Measurements from ENCODE around the gene CHST12. TPM values are rescaled to one million over a fixed set of nuclear protein-coding genes. Genes with fewer than 3 reads are reported as not detected.
A peak's percentile ranks its signal among the peaks of the same experiment; 100 is the strongest.

The CHST12 gene
- total RNA-seq, 1 donor from 2014 or later, result 18.5 TPM

- H3K4me3 ChIP-seq (ENCODE audit: insufficient read depth, low read depth, low read length), result peak overlapping the region; percentile 63
- no peaks in the 10 kb centered on the region for H3K36me3 Mint-ChIP-seq (ENCODE audit: low read depth, unreplicated experiment)
- no peak for DNase-seq (ENCODE audit: low read depth)
- peaks cover 36% of the 10 kb centered on the region for H4K20me1 ChIP-seq (ENCODE audit: insufficient read depth, low read length)
- H3K9ac ChIP-seq (ENCODE audit: low read length), result peak overlapping the region; percentile 87
- peaks cover 21% of the 10 kb centered on the region for H3K4me1 ChIP-seq (ENCODE audit: insufficient read depth, low read length)
- H2AFZ ChIP-seq (ENCODE audit: low read depth, low read length), result peak overlapping the region; percentile 77
- TF ChIP-seq EZH2 (IDR thresholded peaks at IDR 0.05; ENCODE audit: insufficient read depth, low read length) (no peak), CTCF (IDR thresholded peaks at IDR 0.05; ENCODE audit: insufficient read depth, low read depth, low read length) (no peak)
- peak overlapping the region; percentile 27 for H3K27ac Mint-ChIP-seq (ENCODE audit: unreplicated experiment)
- peak overlapping the region; percentile 47 for H3K27ac ChIP-seq (ENCODE audit: low read depth, low read length)
- H3K27me3 ChIP-seq (ENCODE audit: insufficient read depth, low read length), result no peaks in the 10 kb centered on the region
- H3K4me2 ChIP-seq (ENCODE audit: low read length), result peak overlapping the region; percentile 86
- H3K9me3 Mint-ChIP-seq (ENCODE audit: unreplicated experiment), result no peaks in the 10 kb centered on the region
- H3K27me3 Mint-ChIP-seq (ENCODE audit: low read depth, unreplicated experiment), result no peaks in the 10 kb centered on the region
- H3K4me3 Mint-ChIP-seq (ENCODE audit: unreplicated experiment), result peak overlapping the region; percentile 84
- H3K9me3 ChIP-seq (ENCODE audit: insufficient read depth, low read depth, low read length), result no peaks in the 10 kb centered on the region
- peaks cover 30% of the 10 kb centered on the region for H3K4me1 Mint-ChIP-seq (ENCODE audit: low read depth, unreplicated experiment)
- H3K36me3 ChIP-seq (ENCODE audit: insufficient read depth, low read length), result no peaks in the 10 kb centered on the region
- FAIRE-seq, result no peak
- peaks cover 19% of the 10 kb centered on the region for H3K79me2 ChIP-seq (ENCODE audit: insufficient read depth, low read length)
These were observed 572 bp downstream of the CHST12 start for GRCh38 chr7:2403718-2404648.

- no peaks in the 10 kb centered on the region for H3K27me3 Mint-ChIP-seq (ENCODE audit: low read depth, unreplicated experiment)
- no peaks in the 10 kb centered on the region for H3K36me3 Mint-ChIP-seq (ENCODE audit: low read depth, unreplicated experiment)
- no peaks in the 10 kb centered on the region for H3K27me3 ChIP-seq (ENCODE audit: insufficient read depth, low read length)
- H3K27ac Mint-ChIP-seq (ENCODE audit: unreplicated experiment), result peak overlapping the region; percentile 27
- H3K9me3 ChIP-seq (ENCODE audit: insufficient read depth, low read depth, low read length), result no peaks in the 10 kb centered on the region
- peaks cover 17% of the 10 kb centered on the region for H3K4me1 ChIP-seq (ENCODE audit: insufficient read depth, low read length)
- H3K4me3 Mint-ChIP-seq (ENCODE audit: unreplicated experiment), result peak overlapping the region; percentile 84
- no peak for TF ChIP-seq EZH2 (IDR thresholded peaks at IDR 0.05; ENCODE audit: insufficient read depth, low read length)
- TF ChIP-seq CTCF (IDR thresholded peaks at IDR 0.05; ENCODE audit: insufficient read depth, low read depth, low read length), result no peak
- no peak overlapping the region for H2AFZ ChIP-seq (ENCODE audit: low read depth, low read length)
- H3K4me1 Mint-ChIP-seq (ENCODE audit: low read depth, unreplicated experiment), result peaks cover 29% of the 10 kb centered on the region
- no peaks in the 10 kb centered on the region for H3K36me3 ChIP-seq (ENCODE audit: insufficient read depth, low read length)
- peak overlapping the region; percentile 86 for H3K4me2 ChIP-seq (ENCODE audit: low read length)
- DNase-seq (ENCODE audit: low read depth) (no peak), FAIRE-seq (no peak)
- no peaks in the 10 kb centered on the region for H3K9me3 Mint-ChIP-seq (ENCODE audit: unreplicated experiment)
- peaks cover 19% of the 10 kb centered on the region for H3K79me2 ChIP-seq (ENCODE audit: insufficient read depth, low read length)
- H3K9ac ChIP-seq (ENCODE audit: low read length), result peak overlapping the region; percentile 87
- no peak overlapping the region for H3K27ac ChIP-seq (ENCODE audit: low read depth, low read length)
- peaks cover 38% of the 10 kb centered on the region for H4K20me1 ChIP-seq (ENCODE audit: insufficient read depth, low read length)
- H3K4me3 ChIP-seq (ENCODE audit: insufficient read depth, low read depth, low read length), result peak overlapping the region; percentile 63
These were observed 1.3 kb downstream of the CHST12 start for GRCh38 chr7:2404714-2405119.

- no peak overlapping the region for H2AFZ ChIP-seq (ENCODE audit: low read depth, low read length)
- Mint-ChIP-seq H3K4me1 (ENCODE audit: low read depth, unreplicated experiment) (peaks cover 30% of the 10 kb centered on the region), H3K9me3 (ENCODE audit: unreplicated experiment) (no peaks in the 10 kb centered on the region), H3K27me3 (ENCODE audit: low read depth, unreplicated experiment) (no peaks in the 10 kb centered on the region), H3K4me3 (ENCODE audit: unreplicated experiment) (peak overlapping the region; percentile 84), H3K36me3 (ENCODE audit: low read depth, unreplicated experiment) (no peaks in the 10 kb centered on the region), H3K27ac (ENCODE audit: unreplicated experiment) (no peak overlapping the region)
- no peak for DNase-seq (ENCODE audit: low read depth)
- H3K79me2 ChIP-seq (ENCODE audit: insufficient read depth, low read length), result peaks cover 21% of the 10 kb centered on the region
- H3K27ac ChIP-seq (ENCODE audit: low read depth, low read length), result no peak overlapping the region
- no peaks in the 10 kb centered on the region for H3K27me3 ChIP-seq (ENCODE audit: insufficient read depth, low read length)
- FAIRE-seq, result no peak
- no peaks in the 10 kb centered on the region for H3K9me3 ChIP-seq (ENCODE audit: insufficient read depth, low read depth, low read length)
- TF ChIP-seq CTCF (IDR thresholded peaks at IDR 0.05; ENCODE audit: insufficient read depth, low read depth, low read length) (no peak), EZH2 (IDR thresholded peaks at IDR 0.05; ENCODE audit: insufficient read depth, low read length) (no peak)
- no peaks in the 10 kb centered on the region for H3K36me3 ChIP-seq (ENCODE audit: insufficient read depth, low read length)
- H3K4me1 ChIP-seq (ENCODE audit: insufficient read depth, low read length), result peaks cover 14% of the 10 kb centered on the region
- H3K4me3 ChIP-seq (ENCODE audit: insufficient read depth, low read depth, low read length), result no peak overlapping the region
- H3K4me2 ChIP-seq (ENCODE audit: low read length), result no peak overlapping the region
- peaks cover 41% of the 10 kb centered on the region for H4K20me1 ChIP-seq (ENCODE audit: insufficient read depth, low read length)
- no peak overlapping the region for H3K9ac ChIP-seq (ENCODE audit: low read length)
These were observed 1.8 kb downstream of the CHST12 start for GRCh38 chr7:2405201-2405600.

Data from astrocyte (in vitro differentiated cells and primary cell).